Esophagus (tissue), 2 donors: ENCODE results near the gene RBM44. TPM values are rescaled to one million over a fixed set of nuclear protein-coding genes. Genes with fewer than 3 reads are reported as not detected.
"Not testable (repeated sequence)": the region's sequence is repeated elsewhere in the genome, so short reads cannot be mapped to it uniquely, and the experiment has no call there.

Experiments used
- H3K27ac ChIP-seq, 2 donors: one replicate each; pipeline ENCODE4 v1.5.1; 2013; ENCODE audit warnings: low read depth in 2 of 2, mild to moderate bottlenecking in 2 of 2, inconsistent platforms in 1 of 2, low read length in 1 of 2, moderate library complexity in 1 of 2
- H3K27me3 ChIP-seq, 2 donors: one replicate each; pipeline ENCODE4 v1.6.1; 2013; ENCODE audit warnings: low read length in 2 of 2, control low read depth in 1 of 2, mild to moderate bottlenecking in 1 of 2; ENCODE audit not compliant: insufficient read depth in 2 of 2, control insufficient read depth in 1 of 2
- H3K36me3 ChIP-seq, 2 donors: one replicate each; pipeline ENCODE4 v1.6.1; 2013; ENCODE audit warnings: low read length in 1 of 2; ENCODE audit not compliant: control insufficient read depth in 2 of 2, insufficient read depth in 2 of 2
- H3K4me1 ChIP-seq, 2 donors: one replicate each; pipeline ENCODE4 v1.6.1; 2013; ENCODE audit warnings: low read length in 1 of 2; ENCODE audit not compliant: control insufficient read depth in 2 of 2, insufficient read depth in 2 of 2
- H3K4me3 ChIP-seq, 2 donors: one replicate each; pipeline ENCODE4 v1.5.1; 2013; ENCODE audit warnings: low read length in 2 of 2, mild to moderate bottlenecking in 2 of 2, low read depth in 1 of 2, moderate library complexity in 1 of 2
- H3K9me3 ChIP-seq, 2 donors: one replicate each; pipeline ENCODE4 v1.6.1; 2013; ENCODE audit warnings: mild to moderate bottlenecking in 2 of 2, low read depth in 1 of 2, low read length in 1 of 2, moderate library complexity in 1 of 2; ENCODE audit not compliant: control insufficient read depth in 2 of 2, insufficient read depth in 1 of 2
- WGBS, 2 donors: extraction: QIAGEN DNeasy Blood & Tissue Kit; methylation state at CpG; one replicate each; pipeline ENCODE4 v1.1.7; 2013; 5-methylcytosine and 5-hydroxymethylcytosine counted together
- polyA plus RNA-seq, 2 donors: library from polyadenylated mRNA; stranded (reverse); fragments of 200-250 nt; gene quantifications; one replicate each; pipeline ENCODE4 v1.2.3, GENCODE V29; 2013
- donor health status: healthy with polysubstance abuse.
- donor health status: Bipolar disorder and iron deficiency.

The RBM44 gene
- polyA plus RNA-seq, 2 donors: 0.24 to 0.37 TPM

DNA sequence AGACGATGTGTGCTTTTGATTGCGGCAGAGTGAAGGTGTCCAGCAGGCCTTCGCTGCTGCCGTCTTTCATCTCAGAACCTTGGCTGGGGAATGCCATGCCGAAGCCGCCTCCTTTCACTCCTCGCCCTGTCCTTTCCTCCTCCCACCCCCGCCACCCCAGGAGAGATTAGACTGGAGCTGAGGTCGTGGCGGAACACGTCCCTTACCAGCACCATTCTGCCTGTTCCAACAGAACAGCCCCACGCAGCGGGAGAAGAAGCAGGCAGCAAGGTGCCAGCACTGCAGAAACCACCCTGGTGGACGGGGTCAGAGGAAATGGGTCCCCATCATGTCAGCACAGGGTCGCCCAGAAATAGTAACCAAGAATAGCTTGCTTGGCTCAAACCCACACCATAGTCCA lies 24.8 kb upstream of the RBM44 start:
- H3K36me3 ChIP-seq: peaks cover 3 to 23% of the 10 kb centered on the region in 2 donors
- no peak overlapping the region for H3K27ac ChIP-seq
- H3K4me3 ChIP-seq: no peak overlapping the region
- no peaks in the 10 kb centered on the region for H3K27me3 ChIP-seq
- H3K4me1 ChIP-seq: no peaks in the 10 kb centered on the region
- H3K9me3 ChIP-seq: no peaks in the 10 kb centered on the region
- 90 to 91% methylated on average over 15 of the region's 15 CpGs for WGBS, 2 donors

- WGBS, 2 donors: 72 to 75% methylated on average over 13 of the region's 13 CpGs
- Histone ChIP-seq H3K36me3 (peaks cover 3 to 24% of the 10 kb centered on the region in 2 donors), H3K27me3 (no peaks in the 10 kb centered on the region), H3K27ac (no peak overlapping the region), H3K4me3 (no peak overlapping the region), H3K9me3 (no peaks in the 10 kb centered on the region), H3K4me1 (no peaks in the 10 kb centered on the region)
Observed at GRCh38 chr2:237774811-237775553, 23.6 kb upstream of the RBM44 start.

DNA sequence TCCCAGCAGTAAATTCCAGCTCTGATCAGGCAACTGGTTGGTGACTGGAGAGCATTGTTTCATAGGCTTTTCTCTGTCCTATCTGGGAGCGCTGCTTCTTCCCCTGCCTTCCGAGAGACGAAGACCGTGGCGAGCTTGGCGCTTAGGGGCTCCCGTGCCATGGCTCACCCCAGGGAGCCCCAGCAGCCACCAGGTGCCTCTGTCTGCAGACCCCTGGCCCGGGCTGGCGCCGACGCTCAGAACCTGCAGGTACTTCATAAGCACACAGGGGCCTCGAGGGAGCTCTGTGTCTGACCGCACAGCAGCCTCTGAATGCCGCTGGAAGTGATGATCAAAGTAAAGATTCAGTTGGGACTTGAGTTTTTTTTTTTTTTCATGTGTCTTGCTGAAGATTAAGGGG lies 19.1 kb upstream of the RBM44 start:
- Histone ChIP-seq H3K9me3 (no peaks in the 10 kb centered on the region), H3K27me3 (no peaks in the 10 kb centered on the region), H3K27ac (no peak overlapping the region), H3K4me1 (no peaks in the 10 kb centered on the region), H3K36me3 (peaks cover 7 to 36% of the 10 kb centered on the region in 2 donors), H3K4me3 (no peak overlapping the region)
- 97% methylated on average over 14 of the region's 14 CpGs for WGBS, 2 donors

- H3K4me3 ChIP-seq: no peak overlapping the region
- peaks cover 0 to 6% of the 10 kb centered on the region in 2 donors for H3K9me3 ChIP-seq
- peaks cover 7 to 24% of the 10 kb centered on the region in 2 donors for H3K36me3 ChIP-seq
- 79 to 84% methylated on average over 7 of the region's 7 CpGs for WGBS, 2 donors
- H3K27me3 ChIP-seq: no peaks in the 10 kb centered on the region
- H3K4me1 ChIP-seq: no peaks in the 10 kb centered on the region
- H3K27ac ChIP-seq: no peak overlapping the region
Observed at GRCh38 chr2:237782181-237782580, 16.4 kb upstream of the RBM44 start.

DNA sequence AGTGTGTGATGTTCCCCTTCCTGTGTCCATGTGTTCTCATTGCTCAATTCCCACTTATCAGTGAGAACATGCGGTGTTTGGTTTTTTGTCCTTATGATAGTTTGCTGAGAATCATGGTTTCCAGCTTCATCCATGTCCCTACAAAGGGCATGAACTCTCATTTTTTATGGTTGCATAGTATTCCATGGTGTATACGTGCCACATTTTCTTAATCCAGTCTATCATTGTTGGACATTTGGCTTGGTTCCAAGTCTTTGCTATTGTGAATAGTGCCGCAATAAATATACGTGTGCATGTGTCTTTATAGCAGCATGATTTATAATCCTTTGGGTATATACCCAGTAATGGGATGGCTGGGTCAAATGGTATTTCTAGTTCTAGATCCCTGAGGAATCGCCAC lies 14.9 kb upstream of the RBM44 start:
- H3K36me3 ChIP-seq: peaks cover 7 to 20% of the 10 kb centered on the region in 2 donors
- not testable (repeated sequence) for H3K27ac ChIP-seq, H3K4me3 ChIP-seq, H3K27me3 ChIP-seq, H3K4me1 ChIP-seq, H3K9me3 ChIP-seq
- 93 to 98% methylated on average over 2 of the region's 5 CpGs for WGBS, 2 donors

DNA sequence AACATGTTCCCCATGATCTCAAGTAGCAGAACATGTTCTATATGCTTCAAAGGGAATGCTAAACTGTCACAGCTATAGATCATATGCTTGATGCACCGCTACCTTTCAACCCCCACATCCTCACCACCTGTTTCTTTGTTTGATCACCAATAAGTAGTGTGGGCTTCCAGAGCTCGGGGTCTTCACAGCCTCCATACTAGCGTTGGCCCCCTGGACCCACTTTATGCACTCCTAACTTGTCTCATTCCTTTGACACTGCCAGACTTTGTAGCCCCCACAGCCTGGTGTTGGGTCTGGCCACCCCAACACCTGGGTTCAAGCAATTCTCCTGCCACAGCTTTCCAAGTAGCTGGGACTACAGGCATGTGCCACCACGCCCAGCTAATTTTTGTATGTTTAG lies 11.6 kb upstream of the RBM44 start:
- peaks cover 0 to 2% of the 10 kb centered on the region in 2 donors for H3K36me3 ChIP-seq
- no peak overlapping the region for H3K27ac ChIP-seq
- H3K9me3 ChIP-seq: peaks cover 0 to 6% of the 10 kb centered on the region in 2 donors
- no peak overlapping the region for H3K4me3 ChIP-seq
- no peaks in the 10 kb centered on the region for H3K27me3 ChIP-seq
- H3K4me1 ChIP-seq: no peaks in the 10 kb centered on the region
- 96 to 97% methylated on average over 4 of the region's 4 CpGs for WGBS, 2 donors

GRCh38 chr2:237790353-237790752 lies 8.2 kb upstream of the RBM44 start:
- Histone ChIP-seq H3K4me1 (no peaks in the 10 kb centered on the region), H3K27ac (no peak overlapping the region), H3K36me3 (no peaks in the 10 kb centered on the region), H3K4me3 (no peak overlapping the region), H3K9me3 (peaks cover 0 to 6% of the 10 kb centered on the region in 2 donors), H3K27me3 (no peaks in the 10 kb centered on the region)
- 76 to 81% methylated on average over 4 of the region's 4 CpGs for WGBS, 2 donors

DNA sequence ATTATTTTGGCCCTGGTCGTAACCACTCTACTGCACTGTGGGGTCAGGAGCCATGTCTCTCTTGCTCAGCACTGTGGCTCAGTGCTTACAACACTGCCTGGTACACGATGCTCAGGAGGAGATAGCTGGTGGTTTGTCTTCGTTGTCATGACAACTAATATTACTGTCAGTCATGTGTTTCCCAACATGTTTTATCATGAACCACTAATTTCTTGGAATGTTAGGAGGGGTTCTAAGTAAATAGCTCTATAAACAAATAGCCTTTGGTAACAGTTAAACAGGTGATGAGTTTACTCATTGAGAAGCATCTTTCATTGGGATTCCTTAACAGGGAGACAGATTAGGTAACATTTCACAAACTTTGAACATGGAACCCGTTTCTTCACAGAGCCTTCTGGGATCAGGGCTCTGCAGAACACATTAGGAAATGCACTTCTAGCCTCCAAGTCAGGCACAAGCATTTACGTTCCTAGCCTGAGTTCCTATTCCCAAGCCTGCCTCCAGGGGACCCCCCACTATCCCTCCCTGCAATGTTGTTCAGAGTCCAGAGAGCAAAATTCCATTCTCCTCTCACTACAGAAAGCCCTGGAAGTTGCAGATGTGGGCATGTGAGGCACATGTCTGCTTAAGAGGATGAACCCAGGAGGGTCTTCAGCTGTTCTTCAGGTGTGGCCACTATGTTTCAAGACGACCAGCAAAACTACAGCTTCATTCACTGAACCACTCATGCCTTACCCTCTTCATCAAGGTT lies 6.4 kb upstream of the RBM44 start:
- Histone ChIP-seq H3K4me3 (no peak overlapping the region), H3K27me3 (no peaks in the 10 kb centered on the region), H3K4me1 (no peaks in the 10 kb centered on the region), H3K36me3 (no peaks in the 10 kb centered on the region), H3K27ac (no peak overlapping the region), H3K9me3 (no peaks in the 10 kb centered on the region)
- 74 to 75% methylated on average over 6 of the region's 6 CpGs for WGBS, 2 donors

DNA sequence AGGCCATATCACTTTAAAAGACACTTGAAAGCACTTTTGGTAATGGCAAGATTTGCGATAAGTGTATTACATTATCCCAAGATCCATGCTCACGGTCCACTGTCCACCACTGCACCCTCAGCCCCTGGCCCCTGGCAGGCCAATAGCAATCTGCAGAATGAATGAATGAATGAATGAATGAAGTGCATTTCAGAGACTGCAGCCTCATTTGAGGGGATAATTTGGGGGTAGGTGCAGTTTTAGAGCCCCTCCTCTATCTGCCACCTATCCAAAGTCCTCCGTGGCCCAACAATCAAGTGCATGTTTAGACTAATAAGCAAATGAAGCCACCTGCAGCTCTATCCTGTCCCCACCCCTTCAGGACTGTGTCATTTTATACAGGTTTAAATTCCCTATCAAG lies 1.3 kb upstream of the RBM44 start:
- Histone ChIP-seq H3K9me3 (peaks cover 0 to 8% of the 10 kb centered on the region in 2 donors), H3K36me3 (no peaks in the 10 kb centered on the region), H3K27me3 (no peaks in the 10 kb centered on the region), H3K27ac (no peak overlapping the region), H3K4me3 (no peak overlapping the region), H3K4me1 (no peaks in the 10 kb centered on the region)
- 93 to 96% methylated on average over 3 of the region's 3 CpGs for WGBS, 2 donors

- Histone ChIP-seq H3K27ac (no peak overlapping the region), H3K27me3 (no peaks in the 10 kb centered on the region), H3K9me3 (peaks cover 0 to 8% of the 10 kb centered on the region in 2 donors), H3K4me1 (no peaks in the 10 kb centered on the region), H3K36me3 (no peaks in the 10 kb centered on the region), H3K4me3 (no peak overlapping the region)
- 92 to 93% methylated on average over 34 of the region's 34 CpGs for WGBS, 2 donors
Observed at GRCh38 chr2:237799060-237799428, 465 bp downstream of the RBM44 start.
